Skeletal muscle satellite cell (primary cell): ENCODE measurements around the gene CDC20.

ENCODE experiments used
- H3K27me3 ChIP-seq: 2 replicates; pipeline ENCODE4 v1.7.0; 2013; ENCODE audit warnings: low read length; ENCODE audit not compliant: control insufficient read depth, insufficient read depth
- H3K36me3 ChIP-seq: 2 replicates; pipeline ENCODE4 v1.7.0; 2013; ENCODE audit warnings: mild to moderate bottlenecking, control low read depth, low read length; ENCODE audit not compliant: insufficient read depth
- H3K4me1 ChIP-seq: 2 replicates; pipeline ENCODE4 v1.7.0; 2013; ENCODE audit warnings: low read length; ENCODE audit not compliant: control insufficient read depth, insufficient read depth
- H3K4me2 ChIP-seq: 2 replicates; pipeline ENCODE4 v1.7.0; 2013; ENCODE audit warnings: mild to moderate bottlenecking, low read length
- H3K4me3 ChIP-seq: 2 replicates; pipeline ENCODE4 v1.7.0; 2013; ENCODE audit warnings: low read length
- H3K9ac ChIP-seq: 2 replicates; pipeline ENCODE4 v1.7.0; 2013; ENCODE audit warnings: mild to moderate bottlenecking, low read depth, low read length, moderate library complexity
- H3K9me3 ChIP-seq: replicated peaks from 2 replicates; pipeline ENCODE4 v1.7.0; 2013; ENCODE audit warnings: mild to moderate bottlenecking, control low read depth, low read length

Gene CDC20

GRCh38 chr1:43317817-43318471 is 40.8 kb upstream of the CDC20 start:
- H3K27me3 ChIP-seq = no peaks in the 10 kb centered on the region
- no peak overlapping the region for H3K9ac ChIP-seq
- no peaks in the 10 kb centered on the region for H3K36me3 ChIP-seq
- no peaks in the 10 kb centered on the region for H3K9me3 ChIP-seq
- H3K4me1 ChIP-seq = no peaks in the 10 kb centered on the region
- H3K4me3 ChIP-seq = no peak overlapping the region
- no peak overlapping the region for H3K4me2 ChIP-seq

- H3K4me2 ChIP-seq = no peak overlapping the region
- no peaks in the 10 kb centered on the region for H3K27me3 ChIP-seq
- H3K4me1 ChIP-seq = no peaks in the 10 kb centered on the region
- H3K9me3 ChIP-seq = no peaks in the 10 kb centered on the region
- no peak overlapping the region for H3K9ac ChIP-seq
- no peak overlapping the region for H3K4me3 ChIP-seq
- no peaks in the 10 kb centered on the region for H3K36me3 ChIP-seq
Measured at GRCh38 chr1:43318831-43319230, 40.0 kb upstream of the CDC20 start.

- no peaks in the 10 kb centered on the region for H3K36me3 ChIP-seq
- H3K27me3 ChIP-seq = no peaks in the 10 kb centered on the region
- H3K4me1 ChIP-seq = no peaks in the 10 kb centered on the region
- no peak overlapping the region for H3K4me3 ChIP-seq
- no peaks in the 10 kb centered on the region for H3K9me3 ChIP-seq
- H3K9ac ChIP-seq = no peak overlapping the region
- no peak overlapping the region for H3K4me2 ChIP-seq
Measured at GRCh38 chr1:43319288-43319687, 39.5 kb upstream of the CDC20 start.

GRCh38 chr1:43319766-43320165 is 39.0 kb upstream of the CDC20 start:
- Histone ChIP-seq H3K4me2 (no peak overlapping the region), H3K36me3 (no peaks in the 10 kb centered on the region), H3K27me3 (no peaks in the 10 kb centered on the region), H3K4me3 (no peak overlapping the region), H3K9me3 (no peaks in the 10 kb centered on the region), H3K9ac (no peak overlapping the region), H3K4me1 (no peaks in the 10 kb centered on the region)

GRCh38 chr1:43321331-43321891 is 37.4 kb upstream of the CDC20 start:
- no peak overlapping the region for H3K4me2 ChIP-seq
- no peak overlapping the region for H3K9ac ChIP-seq
- H3K36me3 ChIP-seq = no peaks in the 10 kb centered on the region
- no peaks in the 10 kb centered on the region for H3K4me1 ChIP-seq
- no peaks in the 10 kb centered on the region for H3K27me3 ChIP-seq
- H3K4me3 ChIP-seq = no peak overlapping the region
- H3K9me3 ChIP-seq = no peaks in the 10 kb centered on the region

DNA sequence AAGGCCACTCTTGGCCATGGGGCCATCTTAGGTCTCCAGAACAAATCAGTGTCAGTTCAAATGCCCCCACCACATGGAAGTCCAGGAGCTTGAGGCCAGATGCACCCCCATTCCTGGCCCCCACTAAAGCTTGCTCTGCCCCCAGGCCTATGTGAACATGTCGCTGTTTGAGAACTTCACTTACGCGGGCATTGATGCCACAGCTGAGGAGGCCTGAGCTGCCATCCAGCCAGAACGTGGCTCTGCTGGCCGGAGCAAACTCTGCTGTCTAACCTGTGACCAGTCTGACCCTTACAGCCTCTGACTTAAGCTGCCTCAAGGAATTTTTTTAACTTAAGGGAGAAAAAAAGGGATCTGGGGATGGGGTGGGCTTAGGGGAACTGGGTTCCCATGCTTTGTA is 36.3 kb upstream of the CDC20 start:
- Histone ChIP-seq H3K27me3 (no peaks in the 10 kb centered on the region), H3K36me3 (no peaks in the 10 kb centered on the region), H3K4me1 (no peaks in the 10 kb centered on the region), H3K4me2 (no peak overlapping the region), H3K9ac (no peak overlapping the region), H3K9me3 (no peaks in the 10 kb centered on the region), H3K4me3 (no peak overlapping the region)

DNA sequence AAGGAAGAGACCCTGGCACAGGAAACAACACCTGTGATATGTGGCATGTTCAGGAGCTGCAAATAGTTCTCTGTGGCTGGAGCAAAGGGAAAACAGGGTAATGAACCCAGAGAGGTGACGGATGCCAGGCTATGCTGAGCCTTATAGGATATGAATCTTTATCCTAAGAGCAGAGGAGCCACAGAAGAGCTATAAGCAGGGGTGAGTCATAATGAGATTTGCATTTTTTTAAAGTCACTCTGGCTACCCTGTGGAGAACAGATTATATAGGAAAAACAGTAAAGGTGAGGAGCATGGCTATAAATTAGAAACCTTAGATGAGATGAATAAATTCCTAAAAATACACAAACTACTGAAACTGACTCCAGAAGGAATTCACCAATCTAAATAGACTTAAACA is 34.0 kb upstream of the CDC20 start:
- Histone ChIP-seq H3K4me1 (peaks cover 3% of the 10 kb centered on the region), H3K27me3 (no peaks in the 10 kb centered on the region), H3K9ac (no peak overlapping the region), H3K4me3 (no peak overlapping the region), H3K36me3 (no peaks in the 10 kb centered on the region), H3K9me3 (no peaks in the 10 kb centered on the region), H3K4me2 (no peak overlapping the region)

GRCh38 chr1:43325381-43325780 is 33.4 kb upstream of the CDC20 start:
- Histone ChIP-seq H3K36me3 (no peaks in the 10 kb centered on the region), H3K27me3 (no peaks in the 10 kb centered on the region), H3K9ac (no peak overlapping the region), H3K9me3 (no peaks in the 10 kb centered on the region), H3K4me3 (no peak overlapping the region), H3K4me1 (peaks cover 9% of the 10 kb centered on the region), H3K4me2 (no peak overlapping the region)

GRCh38 chr1:43327549-43328292 is 31.1 kb upstream of the CDC20 start:
- Histone ChIP-seq H3K36me3 (no peaks in the 10 kb centered on the region), H3K4me1 (peaks cover 13% of the 10 kb centered on the region), H3K4me3 (no peak overlapping the region), H3K27me3 (no peaks in the 10 kb centered on the region), H3K9me3 (no peaks in the 10 kb centered on the region), H3K9ac (no peak overlapping the region), H3K4me2 (no peak overlapping the region)

DNA sequence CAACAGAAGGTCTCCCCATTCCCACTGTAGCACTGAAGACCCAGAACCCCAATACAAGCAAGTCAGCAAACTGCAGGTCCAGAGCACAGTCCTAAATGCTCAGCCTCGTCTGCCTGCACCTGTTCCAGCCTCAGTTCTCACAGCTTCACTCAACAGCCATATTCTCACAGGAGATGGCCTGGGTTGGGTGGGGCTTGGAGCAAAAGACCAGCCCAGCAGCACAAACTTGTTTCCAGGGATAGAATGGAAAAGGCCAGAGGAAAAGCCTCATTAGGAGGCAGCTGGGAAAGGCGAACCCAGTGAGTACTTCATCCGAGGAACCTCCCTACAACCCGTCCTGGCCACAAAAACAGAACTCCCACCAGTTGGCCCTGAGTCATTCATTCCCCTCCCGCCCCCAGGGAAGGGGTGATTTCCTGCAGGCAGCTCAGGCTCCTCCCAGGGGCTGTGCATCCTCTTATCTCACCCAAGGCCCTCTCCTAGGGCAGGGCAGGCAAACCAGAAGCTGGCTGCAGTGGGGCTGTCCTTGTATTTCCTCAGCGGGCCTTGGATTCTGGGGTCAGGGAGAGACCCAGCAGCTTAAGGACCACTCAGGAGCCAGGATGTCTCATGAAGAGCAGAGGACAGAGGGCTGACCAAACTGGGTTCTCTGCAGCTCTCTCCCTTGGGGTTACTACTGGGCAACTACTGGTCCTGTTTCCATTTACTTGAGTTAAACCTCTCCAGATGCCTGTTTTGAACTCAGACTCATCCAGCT is 28.6 kb upstream of the CDC20 start:
- H3K9me3 ChIP-seq = no peaks in the 10 kb centered on the region
- no peak overlapping the region for H3K4me3 ChIP-seq
- H3K4me1 ChIP-seq = peaks cover 13% of the 10 kb centered on the region
- peak overlapping the region; percentile 43 for H3K4me2 ChIP-seq
- no peaks in the 10 kb centered on the region for H3K27me3 ChIP-seq
- no peak overlapping the region for H3K9ac ChIP-seq
- no peaks in the 10 kb centered on the region for H3K36me3 ChIP-seq

DNA sequence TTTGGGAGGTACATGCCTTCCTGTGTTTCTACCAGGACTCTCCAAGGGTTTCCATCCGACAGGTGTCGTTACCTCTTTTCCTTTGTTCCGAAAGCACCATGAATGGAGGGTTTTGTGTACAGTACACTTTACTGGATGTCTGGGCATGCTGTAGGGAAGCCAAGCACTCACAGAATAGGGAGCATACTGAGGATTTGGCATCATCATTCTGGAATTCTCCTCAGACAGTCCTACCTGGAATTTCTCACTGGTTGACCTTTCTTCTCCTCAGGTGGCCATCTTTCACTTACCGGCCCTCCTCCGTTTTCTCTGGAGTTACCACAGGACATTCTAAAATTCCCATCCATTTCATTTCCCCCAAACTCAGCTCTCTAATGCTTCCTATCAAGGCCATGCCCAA is 27.1 kb upstream of the CDC20 start:
- Histone ChIP-seq H3K9me3 (no peaks in the 10 kb centered on the region), H3K9ac (no peak overlapping the region), H3K36me3 (no peaks in the 10 kb centered on the region), H3K4me1 (peaks cover 13% of the 10 kb centered on the region), H3K4me2 (no peak overlapping the region), H3K4me3 (no peak overlapping the region), H3K27me3 (peaks cover 5% of the 10 kb centered on the region)
